Heart left ventricle (tissue), 13 donors: ENCODE measurements around the gene NOTCH2.
"Not testable (repeated sequence)": the region's sequence is repeated elsewhere in the genome, so short reads cannot be mapped to it uniquely, and the experiment has no call there.

Experiments used
- CTCF ChIP-seq, 12 donors: fragments of 200-600 bp; sonication (generic) in 4 of 12; IDR thresholded peaks; one replicate each; pipeline versions ENCODE4 v1.5.0 to v1.8.0; 2018 to 2022; ENCODE audit warnings: antibody characterized with exemption in 12 of 12, mild to moderate bottlenecking in 5 of 12
- POLR2A ChIP-seq, 2 donors: fragments of 450-650 bp; IDR thresholded peaks; one replicate each; pipeline ENCODE4 v1.6.1; 2017; ENCODE audit warnings: antibody characterized with exemption in 2 of 2, mild to moderate bottlenecking in 2 of 2, moderate library complexity in 2 of 2
- donor health status: ischemic (EF 13 %, LVEDD 7.1; RV severe dilation, severe dysfunction).
- donor health status: DM: no; HTN: yes; CAD: no.
- donor health status: DM: no; HTN: no; CAD: no.
- donor health status: ischemic (EF 25% LVEDD 6.9; RV normal size, moderate dysfunction).
- donor health status: ischemic (EF 25% LVEDD 5.7; RV mildly dilated, moderate dysfunction).
- donor health status: ischemic (EF 35%, LVEDD 5.7; RV mildly dilated, moderate dysfunction).
- donor health status: nonischemic (EF 11% LVEDD 7.7; RV severe dilation, severe dysfunction).
- donor health status: DM: yes; HTN: yes; CAD: no.
- donor health status: PGD.
- donor health status: ischemic (EF 29% LVEDD 5.4; RV normal size, mild dysfunction).
- donor health status: nonischemic (EF 23%, LVEDD 6.1; RV moderate dilation, normal function).

- not testable (repeated sequence) for TF ChIP-seq CTCF, POLR2A (IDR thresholded peaks at IDR 0.05)
Observed at GRCh38 chr1:120109656-120110055, 40.2 kb upstream of the NOTCH2 start.
